Measurements from ENCODE around the gene TCN1. TPM values are rescaled to one million over a fixed set of nuclear protein-coding genes. Genes with fewer than 3 reads are reported as not detected.

TCN1 gene
- total RNA-seq, 1 experiment from 2014 or later = not detected

DNA sequence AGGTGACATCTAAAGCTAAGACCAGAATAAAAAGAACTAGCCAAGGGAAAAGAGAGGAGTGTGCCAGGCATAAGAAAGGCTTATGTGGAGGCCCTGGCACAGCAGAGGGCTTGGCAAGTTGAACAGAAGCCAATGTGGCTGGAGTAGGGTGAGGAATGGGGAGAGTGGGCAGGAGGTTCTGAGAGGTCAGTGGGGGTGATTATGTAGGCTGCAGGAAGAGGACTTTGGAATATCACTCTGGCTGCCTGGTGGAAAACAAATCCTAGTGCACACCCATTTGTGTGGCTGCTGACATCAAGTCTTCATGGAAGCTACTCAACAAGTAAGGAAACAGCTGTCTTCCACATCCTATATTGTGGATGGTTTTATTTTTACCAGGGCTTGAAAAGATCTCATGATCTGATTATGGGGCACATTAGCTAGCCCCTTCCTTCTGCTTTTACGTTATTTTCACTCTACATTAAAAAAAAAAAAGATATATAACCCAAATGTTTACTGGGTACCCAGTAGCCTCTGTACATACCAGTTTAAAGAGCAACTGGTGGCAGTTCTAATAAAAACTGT lies 59.2 kb downstream of the TCN1 start:
- no peak overlapping the region for H3K4me3 ChIP-seq (ENCODE audit: insufficient read depth, low read depth, low read length)
- no peak for DNase-seq
- H3K27me3 ChIP-seq (ENCODE audit: control insufficient read depth, insufficient read depth, low read length) = no peaks in the 10 kb centered on the region
- H3K36me3 ChIP-seq (replicated peaks; ENCODE audit: control insufficient read depth, insufficient read depth, low read length) = peaks cover 20% of the 10 kb centered on the region

DNA sequence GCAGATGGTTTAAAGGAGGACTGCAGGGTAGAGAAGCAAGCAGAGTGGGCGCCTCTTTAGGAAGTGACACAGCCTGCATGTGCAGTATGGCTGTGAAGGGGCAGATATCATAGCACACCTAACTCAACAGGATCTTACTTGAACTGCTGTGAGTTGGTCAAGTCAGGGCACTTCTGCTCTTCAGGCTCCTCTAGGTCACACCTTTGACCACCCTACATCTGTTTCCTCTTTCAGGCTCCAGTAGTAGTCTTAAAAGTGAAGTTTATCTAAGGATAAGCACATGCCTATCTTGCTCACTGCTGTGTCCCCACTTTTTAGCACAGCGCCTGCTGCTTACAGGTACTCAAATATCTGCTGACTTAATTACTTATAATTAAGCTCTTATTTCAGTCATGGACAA lies 62.2 kb downstream of the TCN1 start:
- no peak for DNase-seq
- peaks cover 22% of the 10 kb centered on the region for H3K36me3 ChIP-seq (replicated peaks; ENCODE audit: control insufficient read depth, insufficient read depth, low read length)
- no peak overlapping the region for H3K4me3 ChIP-seq (ENCODE audit: insufficient read depth, low read depth, low read length)
- no peaks in the 10 kb centered on the region for H3K27me3 ChIP-seq (ENCODE audit: control insufficient read depth, insufficient read depth, low read length)

Other genes starting within 250 kb of the TCN1 start
- 13.5 and 14.7 TPM in 2 replicates for gene PATL1, start 197.4 kb downstream of the TCN1 start, total RNA-seq (2014; rRNA removed; shearing (Covaris generic))
- not detected in 2 replicates for gene OR10V1, start 152.6 kb downstream of the TCN1 start, total RNA-seq (2014; rRNA removed; shearing (Covaris generic))
- gene STX3, start 111.1 kb downstream of the TCN1 start, total RNA-seq (2014; rRNA removed; shearing (Covaris generic)) = 43.2 and 60.8 TPM in 2 replicates
- gene MRPL16, start 55.7 kb downstream of the TCN1 start, total RNA-seq (2014; rRNA removed; shearing (Covaris generic)) = 90.7 and 113 TPM in 2 replicates
- gene CBLIF, start 21.0 kb downstream of the TCN1 start, total RNA-seq (2014; rRNA removed; shearing (Covaris generic)) = not detected in 2 replicates
- gene OOSP3, start 12.3 kb upstream of the TCN1 start, total RNA-seq (2014; rRNA removed; shearing (Covaris generic)) = not detected in 2 replicates
- 0.22 TPM in 1 of 2 replicates, not detected in the other for gene OOSP1, start 71.9 kb upstream of the TCN1 start, total RNA-seq (2014; rRNA removed; shearing (Covaris generic))
- not detected in 2 replicates for gene OOSP4A, start 97.5 kb upstream of the TCN1 start, total RNA-seq (2014; rRNA removed; shearing (Covaris generic))
- not detected in 2 replicates for gene OOSP4B, start 150.7 kb upstream of the TCN1 start, total RNA-seq (2014; rRNA removed; shearing (Covaris generic))
- gene OOSP2, start 173.9 kb upstream of the TCN1 start, total RNA-seq (2014; rRNA removed; shearing (Covaris generic)) = not detected in 2 replicates
- gene MS4A3, start 190.2 kb upstream of the TCN1 start, total RNA-seq (2014; rRNA removed; shearing (Covaris generic)) = not detected in 2 replicates
- not detected in 2 replicates for gene MS4A2, start 222.2 kb upstream of the TCN1 start, total RNA-seq (2014; rRNA removed; shearing (Covaris generic))

All from H7 (cell line).